Glomerular visceral epithelial cell (primary cell): ENCODE data around the gene SLC26A4.

Experiments used
- DNase-seq: peaks from one replicate; pipeline ENCODE4 v3.0.0-alpha.2; 2016; ENCODE audit errors: extremely low spot score

SLC26A4 gene

DNA sequence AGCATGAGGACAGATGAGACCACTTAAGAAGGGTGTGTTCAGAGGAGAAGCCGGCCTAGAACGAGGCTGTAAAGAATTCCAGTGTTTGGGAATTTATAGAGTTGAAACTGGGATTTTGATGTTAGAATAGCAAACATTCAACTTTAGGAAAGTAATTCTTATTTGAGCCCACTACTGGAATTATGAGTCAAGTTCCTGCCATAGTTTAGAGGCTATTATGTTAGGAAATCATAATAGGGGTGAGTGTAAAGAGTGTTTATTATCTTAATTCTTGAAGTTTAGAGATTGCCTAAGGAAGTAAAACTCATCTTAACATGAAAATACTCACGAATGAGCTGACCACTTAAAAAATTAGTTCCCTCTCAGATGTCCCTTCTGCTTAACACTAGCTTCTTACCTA lies 85.4 kb downstream of the SLC26A4 start:
- no peak for DNase-seq

DNA sequence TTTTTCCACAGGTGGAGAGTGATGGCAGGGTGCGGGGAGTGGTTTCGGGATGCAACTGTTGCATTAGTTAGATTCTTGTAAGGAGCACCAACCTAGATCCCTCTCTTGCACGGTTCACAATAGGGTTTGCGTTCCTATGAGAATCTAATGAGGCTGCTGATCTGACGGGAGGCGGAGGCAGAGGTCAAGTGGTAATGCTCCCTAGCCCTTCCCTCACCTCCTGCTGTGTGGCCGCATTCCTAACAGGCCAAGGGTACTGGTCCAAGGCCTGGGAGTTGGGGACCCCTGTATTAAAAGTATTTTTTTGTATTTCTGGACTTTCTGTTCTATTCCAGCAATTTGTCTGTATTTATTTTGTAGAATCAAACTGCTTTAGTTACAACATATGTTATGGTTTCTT lies 90.5 kb downstream of the SLC26A4 start:
- DNase-seq, result no peak

DNA sequence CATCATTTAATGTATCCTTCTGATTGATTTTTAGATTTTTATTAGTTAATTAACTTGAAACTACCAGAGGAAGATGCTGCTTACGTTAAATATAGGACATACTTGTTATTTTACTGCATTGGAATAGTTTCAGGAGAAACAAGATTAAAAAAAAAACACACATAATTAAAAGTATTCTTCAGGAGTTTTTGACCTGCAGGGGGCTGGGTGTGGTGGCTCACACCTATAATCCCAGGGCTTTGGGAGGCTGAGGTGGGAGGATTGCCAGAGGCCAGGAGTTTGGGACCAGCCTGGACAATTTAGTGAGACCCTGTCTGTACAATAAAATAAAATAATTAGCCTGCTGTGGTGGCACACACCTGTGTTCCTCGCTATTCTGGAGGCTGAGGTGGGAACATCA lies 94.0 kb downstream of the SLC26A4 start:
- DNase-seq, result no peak

DNA sequence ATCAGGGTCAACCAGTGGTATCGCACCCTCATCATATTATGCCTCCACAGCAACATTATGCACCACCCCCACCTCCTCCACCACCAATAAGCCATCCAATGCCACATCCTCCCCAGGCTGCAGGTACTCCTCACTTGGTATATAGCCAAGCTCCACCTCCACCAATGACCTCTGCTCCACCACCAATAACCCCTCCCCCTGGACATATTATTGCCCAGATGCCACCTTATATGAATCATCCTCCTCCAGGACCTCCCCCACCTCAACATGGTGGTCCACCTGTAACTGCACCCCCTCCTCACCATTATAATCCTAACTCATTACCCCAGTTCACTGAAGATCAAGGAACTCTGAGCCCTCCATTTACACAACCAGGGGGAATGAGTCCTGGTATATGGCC lies 98.0 kb downstream of the SLC26A4 start:
- DNase-seq, result no peak

DNA sequence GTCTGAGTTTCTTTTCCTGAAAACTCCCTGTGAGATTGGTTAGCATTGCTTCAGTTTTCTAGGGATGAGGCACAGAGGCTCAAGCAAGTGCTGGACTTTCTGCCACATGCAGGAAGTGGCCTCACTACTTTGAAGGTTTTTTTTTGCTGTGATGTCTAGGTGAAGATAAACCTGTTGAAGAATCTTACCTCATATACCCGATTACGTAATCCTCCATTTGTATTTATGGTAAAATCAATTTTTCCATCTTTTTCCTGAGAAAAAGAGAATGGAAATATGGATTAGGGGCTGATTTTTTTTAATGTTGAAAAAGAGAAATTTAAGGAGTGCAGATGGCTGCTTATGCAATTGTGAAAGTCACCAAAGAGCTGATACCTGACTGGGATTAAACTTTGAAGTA lies 106.8 kb downstream of the SLC26A4 start:
- no peak for DNase-seq
